Stimulated activated CD8-positive, alpha-beta memory T cell treated with anti-CD3 and anti-CD28 coated beads, Interleukin-7, amount 100 ng/mL, for 4 hours (primary cell): ENCODE results near the gene USP4.
"Not testable (repeated sequence)": the region's sequence is repeated elsewhere in the genome, so short reads cannot be mapped to it uniquely, and the experiment has no call there.

Source experiments
- DNase-seq, 2 donors: peaks; one replicate each; pipeline ENCODE4 v3.0.0-alpha.2; 2020; ENCODE audit warnings: low read depth in 2 of 2

USP4 gene

DNA sequence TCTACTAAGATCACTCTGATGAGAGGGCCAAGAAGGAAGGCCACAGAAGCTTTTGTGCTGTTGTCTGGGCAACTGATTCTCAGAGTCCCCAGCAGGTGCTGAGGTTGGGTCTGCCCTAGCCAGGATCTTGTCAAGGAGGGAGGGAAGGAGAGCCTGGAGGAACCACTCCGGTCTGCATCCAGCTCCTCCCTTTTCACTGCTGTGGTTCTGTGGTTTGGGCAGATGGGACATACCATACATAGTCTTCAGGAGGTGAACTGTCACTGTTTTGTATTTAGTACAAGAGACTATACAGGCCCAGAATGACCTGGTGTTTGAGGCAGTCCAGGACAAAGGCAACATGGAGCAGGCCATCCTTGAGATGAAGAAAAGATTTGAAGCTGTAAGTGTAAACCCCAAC, 84.7 kb downstream of the USP4 start:
- no peak for DNase-seq

DNA sequence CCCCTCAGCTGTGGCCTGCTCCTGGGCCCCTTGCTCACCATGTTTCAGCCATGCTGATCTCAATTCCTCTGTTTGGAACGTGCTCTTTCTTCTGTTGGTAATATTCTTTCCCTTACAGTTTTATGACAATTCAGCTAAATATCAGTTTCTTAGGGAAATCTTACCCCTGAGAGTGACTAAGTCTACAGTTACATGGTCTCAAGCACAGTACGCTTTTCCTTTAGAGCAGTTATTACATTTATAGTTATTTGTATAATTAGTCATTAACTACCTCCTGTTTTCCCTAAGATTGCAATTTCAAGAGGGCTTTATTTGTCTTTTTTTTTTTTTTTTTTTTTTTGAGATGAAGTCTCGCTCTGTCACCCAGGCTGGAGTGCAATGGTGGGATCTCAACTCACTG, 86.3 kb downstream of the USP4 start:
- no peak for DNase-seq

DNA sequence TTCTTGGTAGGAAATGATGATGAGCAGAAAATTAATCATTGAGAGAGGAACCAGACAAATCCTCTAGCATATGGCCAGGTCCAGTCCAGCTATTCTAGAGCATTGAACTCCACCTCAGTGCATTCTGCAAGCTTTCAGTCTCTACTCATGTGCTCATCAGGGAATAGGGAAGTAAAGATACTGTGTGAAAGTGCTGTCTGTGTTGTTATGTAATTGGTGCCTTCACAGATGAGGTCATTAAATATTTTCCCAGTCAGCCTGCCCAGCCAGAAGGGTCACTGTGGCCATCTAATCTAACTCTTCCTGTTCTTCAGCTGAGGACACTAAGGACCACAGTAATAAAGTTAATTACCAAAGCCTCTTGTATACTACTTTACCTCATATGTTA, 91.0 kb downstream of the USP4 start:
- DNase-seq: no peak

DNA sequence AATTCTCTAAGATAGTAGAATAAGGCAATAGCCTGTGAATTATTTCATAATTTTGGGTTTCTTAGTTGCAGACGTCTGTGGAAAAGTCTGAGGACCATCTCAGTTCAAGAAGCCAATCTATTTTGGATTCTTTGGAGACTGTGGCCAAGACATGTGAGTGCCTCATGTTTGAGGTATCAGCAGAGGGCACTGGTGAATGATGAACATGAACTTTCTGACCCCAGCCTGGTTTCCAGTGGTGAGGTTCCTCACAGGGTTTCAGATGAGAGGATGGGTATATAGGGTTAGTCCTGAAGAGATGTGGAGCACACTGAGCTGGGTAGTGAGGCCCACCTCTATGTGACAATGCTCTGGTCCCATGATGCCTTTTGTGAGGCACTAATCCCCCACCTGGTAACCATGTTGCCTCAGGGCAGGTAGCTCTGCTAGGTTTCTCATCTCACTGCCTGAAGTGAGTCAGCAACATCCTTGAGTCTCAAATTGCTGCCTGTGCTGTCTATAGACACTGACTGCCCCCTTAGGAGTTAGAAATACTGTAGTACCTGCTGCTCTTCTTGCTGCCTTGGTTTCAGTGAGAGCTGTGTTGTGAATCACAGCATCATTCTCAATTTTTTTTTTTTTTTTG, 95.2 kb downstream of the USP4 start:
- no peak for DNase-seq

DNA sequence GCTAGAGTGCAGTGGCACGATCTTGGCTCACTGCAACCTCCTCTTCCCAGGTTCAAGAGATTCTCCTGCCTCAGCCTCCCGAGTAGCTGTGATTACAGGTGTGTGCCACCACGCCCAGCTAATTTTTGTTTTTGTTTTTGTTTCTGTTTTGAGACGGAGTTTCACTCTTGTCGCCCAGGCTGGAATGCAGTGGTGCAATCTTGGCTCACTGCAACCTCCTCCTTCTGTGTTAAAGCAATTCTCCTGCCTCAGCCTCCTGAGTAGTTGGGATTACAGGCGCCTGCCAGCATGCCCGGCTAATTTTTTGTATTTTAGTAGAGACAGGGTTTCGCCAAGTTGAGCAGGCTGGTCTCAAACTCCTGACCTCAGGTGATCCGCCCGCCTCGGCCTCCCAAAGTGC, 99.8 kb downstream of the USP4 start:
- DNase-seq: not testable (repeated sequence)

DNA sequence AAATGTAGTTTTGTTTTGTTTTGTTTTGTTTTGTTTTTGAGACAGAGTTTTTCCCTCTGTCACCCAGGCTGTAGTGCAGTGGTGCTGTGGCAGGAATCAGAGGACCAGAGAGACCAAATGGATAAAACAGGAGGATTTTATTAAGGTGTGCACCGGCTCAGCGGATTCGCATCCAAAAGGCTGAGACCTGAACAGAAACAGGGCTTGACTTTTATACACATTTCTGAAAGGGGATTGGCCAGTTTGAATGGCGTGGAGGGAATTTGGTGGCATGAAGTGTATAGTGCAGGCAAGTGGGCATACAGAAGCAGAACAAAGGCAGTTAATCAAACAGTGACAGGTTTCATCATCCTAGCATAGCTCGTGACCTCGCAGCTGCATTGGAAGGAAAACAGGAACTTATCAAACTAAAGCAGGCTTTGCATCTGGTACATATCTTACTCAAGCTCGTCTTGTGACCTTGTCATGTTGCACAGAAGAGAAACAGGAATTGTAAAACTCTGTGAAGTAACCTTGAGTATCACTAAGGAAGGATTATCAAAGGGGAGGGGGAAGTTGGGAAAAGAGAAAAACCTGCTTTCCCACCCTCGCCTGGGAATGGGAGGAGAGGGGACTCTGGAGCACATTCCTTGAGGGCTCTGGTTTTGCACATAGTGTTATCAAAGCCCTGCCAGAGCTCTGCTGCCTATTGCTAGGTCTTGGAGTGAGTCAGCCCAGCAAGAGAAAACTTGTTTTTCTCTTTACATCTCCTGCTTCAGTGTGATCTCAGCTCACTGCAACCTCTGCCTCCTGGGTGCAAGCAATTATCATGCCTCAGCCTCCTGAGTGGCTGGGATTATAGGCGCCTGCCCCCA, 101.4 kb downstream of the USP4 start:
- DNase-seq: no peak

DNA sequence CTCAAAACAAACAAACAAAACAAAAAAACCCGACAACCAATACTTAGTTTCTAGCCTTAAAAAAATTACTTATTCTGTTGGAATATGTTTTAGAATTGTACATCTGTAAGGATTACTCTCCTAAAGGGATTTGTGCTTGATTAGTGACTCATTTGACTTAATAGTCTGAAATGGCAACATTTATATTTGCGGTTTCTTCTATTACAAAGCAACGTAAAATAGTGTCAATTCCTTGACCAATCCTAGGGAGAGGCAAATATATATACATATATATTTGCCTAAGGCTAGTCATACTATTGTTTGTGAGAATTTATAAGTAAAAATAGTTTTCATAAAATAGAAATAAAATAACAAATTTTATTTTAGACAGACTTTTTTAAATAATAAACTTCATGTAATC, 102.5 kb downstream of the USP4 start:
- DNase-seq: no peak

DNA sequence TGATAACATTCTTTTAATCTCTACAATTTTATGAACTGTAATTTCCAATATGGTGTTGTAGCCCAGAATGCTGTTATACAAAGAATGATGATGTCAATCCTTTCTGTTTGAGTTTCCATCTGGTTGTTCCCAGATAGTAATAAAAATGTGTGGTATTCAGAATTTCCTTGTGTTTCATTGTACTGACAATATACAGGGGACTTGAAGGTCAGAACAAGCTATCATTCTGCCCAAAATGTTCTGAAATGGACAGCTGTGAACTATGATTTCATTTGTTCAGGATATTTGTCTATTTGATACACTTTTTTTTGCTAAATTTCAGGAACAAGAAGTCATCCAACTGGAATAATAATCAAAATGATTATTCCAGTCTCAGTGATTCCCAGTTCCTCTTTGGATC, 103.6 kb downstream of the USP4 start:
- no peak for DNase-seq

DNA sequence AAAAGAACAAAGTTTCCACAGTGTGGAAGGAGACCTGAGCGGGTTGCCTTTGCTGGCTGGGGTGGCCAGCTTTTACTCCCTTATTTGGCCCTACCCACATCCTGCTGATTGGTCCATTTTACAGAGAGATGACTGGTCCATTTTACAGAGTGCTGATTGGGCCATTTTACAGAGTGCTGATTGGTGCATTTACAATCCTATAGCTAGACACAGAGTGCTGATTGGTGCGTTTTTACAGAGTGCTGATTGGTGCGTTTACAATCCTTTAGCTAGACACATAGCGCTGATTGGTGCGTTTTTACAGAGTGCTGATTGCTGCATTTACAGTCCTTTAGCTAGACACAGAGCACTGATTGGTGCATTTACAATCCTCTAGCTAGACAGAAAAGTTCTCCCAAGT, 111.0 kb downstream of the USP4 start:
- not testable (repeated sequence) for DNase-seq
